Activated T-helper 1 cell treated with anti-CD3 and anti-CD28 coated beads, Interleukin-2, amount 50 U/mL, for 16 hours (primary cell): ENCODE measurements around the gene FBXO24.
A peak's percentile ranks its signal among the peaks of the same experiment; 100 is the strongest.
"Not testable (repeated sequence)": the region's sequence is repeated elsewhere in the genome, so short reads cannot be mapped to it uniquely, and the experiment has no call there.

Experiments used
- DNase-seq, 2 donors: peaks; one replicate each; pipeline ENCODE4 v3.0.0-alpha.2; 2020; ENCODE audit warnings: low read depth in 1 of 2, low spot score in 1 of 2

Gene FBXO24

GRCh38 chr7:100559127-100559526 is 27.0 kb upstream of the FBXO24 start:
- no peak for DNase-seq

- no peak for DNase-seq
These were observed 24.5 kb upstream of the FBXO24 start for GRCh38 chr7:100561491-100562194.

DNA sequence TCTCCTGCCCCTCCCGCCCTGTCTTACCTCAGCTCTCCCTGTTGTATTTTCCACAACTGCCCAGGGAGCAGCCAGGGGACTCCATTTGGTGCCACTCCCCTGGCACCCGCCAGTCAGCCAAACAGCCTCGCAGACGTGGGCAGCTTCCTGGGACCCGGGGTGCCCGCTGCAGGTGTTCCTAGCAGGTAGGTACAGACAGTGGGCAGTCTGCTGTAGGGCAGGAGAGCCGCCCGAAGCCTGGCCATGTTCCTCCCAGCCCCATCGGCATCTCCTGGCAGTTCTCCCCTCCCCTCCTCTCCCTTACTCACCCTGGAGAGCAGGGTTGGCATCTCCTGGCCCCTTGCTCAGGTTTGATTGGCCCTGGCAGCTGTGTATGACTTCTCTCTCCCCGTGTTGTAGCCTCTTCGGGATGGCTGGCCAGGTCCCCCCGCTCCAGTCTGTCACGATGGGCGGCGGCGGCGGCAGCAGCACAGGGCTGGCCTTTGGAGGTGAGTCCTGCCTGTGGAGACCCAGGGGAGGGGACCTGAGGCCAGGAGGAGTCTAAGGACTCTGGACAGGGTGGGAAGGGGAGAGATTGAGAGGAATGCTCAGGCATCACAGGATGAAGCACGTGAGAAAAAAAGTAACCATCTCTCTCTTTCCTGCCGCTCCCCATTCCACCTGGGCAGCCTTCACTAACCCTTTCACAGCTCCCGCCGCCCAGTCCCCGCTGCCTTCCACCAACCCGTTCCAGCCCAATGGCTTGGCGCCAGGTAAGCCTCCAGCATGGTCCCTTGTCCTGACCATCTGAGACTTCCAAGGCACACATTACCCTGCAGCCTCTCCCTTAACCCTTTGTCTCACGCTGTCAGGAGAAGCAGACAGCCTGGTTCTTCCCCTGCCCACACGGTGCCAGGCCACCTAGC is 23.7 kb upstream of the FBXO24 start:
- DNase-seq = no peak

DNA sequence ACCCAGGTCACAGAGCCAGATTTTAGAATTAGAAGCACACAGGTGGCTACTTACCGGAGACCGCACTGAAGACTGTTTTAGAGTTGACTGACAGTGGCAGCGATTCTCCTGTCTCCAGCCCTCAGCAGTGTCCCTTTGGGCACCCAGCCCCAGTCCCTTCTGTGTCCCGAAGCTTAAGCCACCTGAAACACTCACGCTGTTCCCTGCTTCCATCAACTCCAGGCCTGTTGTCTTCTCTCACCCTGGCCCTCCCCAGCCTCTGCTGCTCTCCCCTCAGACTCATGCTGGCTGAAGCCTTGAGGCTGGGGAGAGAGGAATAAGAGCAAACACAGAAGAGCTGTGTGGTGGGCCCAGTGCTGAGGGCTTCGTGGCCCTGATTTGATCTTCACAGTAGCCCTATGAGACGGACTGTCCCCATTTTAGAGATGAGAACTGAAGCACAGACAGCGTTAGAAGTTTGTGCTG is 23.0 kb upstream of the FBXO24 start:
- DNase-seq = no peak

GRCh38 chr7:100563809-100564400 is 22.2 kb upstream of the FBXO24 start:
- DNase-seq = peak; percentile 68 to 84

DNA sequence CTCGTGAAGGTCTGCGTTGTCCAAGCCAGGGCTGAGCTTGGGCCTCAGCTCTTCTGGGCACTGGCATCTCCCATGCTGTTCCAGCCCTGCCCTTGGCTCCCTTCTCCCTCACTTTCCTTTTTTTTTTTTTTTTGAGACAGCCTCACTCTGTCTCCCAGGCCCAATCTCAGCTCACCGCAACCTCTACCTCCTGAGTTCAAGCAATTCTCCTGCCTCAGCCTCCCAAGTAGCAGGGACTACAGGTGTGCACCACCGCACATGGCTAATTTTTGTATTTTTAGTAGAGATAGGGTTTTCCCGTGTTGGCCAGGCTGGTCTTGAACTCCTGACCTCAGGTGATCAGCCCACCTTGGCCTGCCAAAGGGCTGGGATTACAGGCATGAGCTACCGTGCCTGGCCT is 21.7 kb upstream of the FBXO24 start:
- DNase-seq = not testable (repeated sequence)

GRCh38 chr7:100565133-100565571 is 21.0 kb upstream of the FBXO24 start:
- no peak for DNase-seq

DNA sequence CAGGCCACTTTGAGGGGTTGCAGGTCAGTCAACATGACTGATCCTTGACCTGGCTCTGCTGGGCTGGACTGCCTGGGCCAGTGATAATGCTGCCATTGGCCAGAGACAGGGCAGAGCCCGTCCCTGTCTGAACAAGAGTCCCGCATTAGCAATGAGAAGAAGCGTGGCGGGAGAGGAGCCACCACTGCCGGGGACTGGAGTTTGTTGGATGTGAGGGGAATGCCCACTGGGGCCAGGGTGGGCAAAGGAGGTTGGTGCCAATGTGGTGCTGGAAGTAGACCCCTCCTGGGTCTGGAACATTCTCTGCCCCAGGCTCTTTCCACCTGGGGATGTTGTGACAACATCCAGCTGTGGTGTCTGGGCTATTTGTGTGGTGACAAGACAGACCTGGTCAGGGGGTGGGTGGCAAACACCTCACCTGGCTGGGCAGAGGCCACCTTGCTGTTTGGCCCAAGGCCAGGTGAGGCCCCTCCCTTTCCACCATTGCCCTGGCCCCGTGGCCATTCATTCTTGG is 20.1 kb upstream of the FBXO24 start:
- no peak for DNase-seq

GRCh38 chr7:100567031-100567730 is 18.9 kb upstream of the FBXO24 start:
- DNase-seq = no peak

DNA sequence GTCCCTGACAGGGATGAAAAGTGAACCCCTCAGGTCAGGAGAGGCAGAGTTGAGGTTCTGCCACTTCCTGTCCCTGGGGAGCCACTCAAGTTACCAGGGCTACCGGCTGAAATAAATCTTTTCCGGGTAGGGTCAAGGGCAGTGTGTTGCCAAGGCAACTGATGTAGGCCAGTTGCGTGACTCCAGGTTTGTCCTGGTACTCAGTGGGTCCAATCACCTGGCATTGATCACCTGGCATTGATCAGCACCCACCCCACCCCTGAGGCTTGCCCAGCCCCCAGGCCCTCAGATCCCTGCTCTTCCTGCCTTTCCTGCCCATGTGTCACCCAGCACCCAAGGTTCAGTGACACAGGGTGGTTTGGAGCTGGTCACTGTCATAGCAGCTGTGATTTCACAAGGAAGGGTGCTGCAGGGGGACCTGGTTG is 18.4 kb upstream of the FBXO24 start:
- no peak for DNase-seq

- DNase-seq = no peak
These were observed 17.8 kb upstream of the FBXO24 start for GRCh38 chr7:100568176-100568895.

GRCh38 chr7:100568896-100569844 is 17.0 kb upstream of the FBXO24 start:
- DNase-seq = peak in 1 of 2 donors; percentile 32

GRCh38 chr7:100570954-100571828 is 14.9 kb upstream of the FBXO24 start:
- DNase-seq = no peak

GRCh38 chr7:100571829-100572116 is 14.4 kb upstream of the FBXO24 start:
- no peak for DNase-seq

DNA sequence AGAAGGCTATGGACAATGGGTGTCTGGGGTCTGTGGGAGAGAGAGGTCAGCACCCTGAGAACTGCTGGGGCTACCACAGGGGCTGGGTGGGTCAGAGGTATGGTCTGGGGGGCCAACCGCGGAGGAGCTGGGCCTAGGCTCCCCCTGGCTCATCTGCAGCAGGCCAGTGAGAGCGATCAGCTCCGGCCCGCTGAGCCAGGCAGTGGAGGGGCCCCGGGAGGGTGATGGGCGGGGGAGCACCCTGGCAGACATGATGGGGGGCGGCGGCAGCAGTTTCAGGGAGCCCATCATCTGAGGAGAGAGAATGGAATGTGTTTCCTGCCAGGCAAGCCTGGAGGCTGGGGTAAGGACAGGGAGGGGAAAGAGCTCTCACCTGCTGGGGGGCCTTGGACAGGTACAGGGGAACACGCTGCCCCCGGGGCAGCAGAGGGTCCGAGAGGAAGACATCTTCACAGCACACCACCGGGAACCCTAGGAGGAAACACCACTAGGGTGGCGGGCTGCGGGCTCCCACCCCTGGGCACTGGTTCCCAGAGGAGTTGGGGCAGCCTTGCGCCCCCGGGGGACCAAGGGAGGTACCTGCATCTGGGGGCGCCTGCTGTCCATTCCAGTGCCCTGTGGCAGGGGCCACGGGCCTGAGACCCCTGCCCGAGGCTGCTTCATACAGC is 13.7 kb upstream of the FBXO24 start:
- DNase-seq = no peak

DNA sequence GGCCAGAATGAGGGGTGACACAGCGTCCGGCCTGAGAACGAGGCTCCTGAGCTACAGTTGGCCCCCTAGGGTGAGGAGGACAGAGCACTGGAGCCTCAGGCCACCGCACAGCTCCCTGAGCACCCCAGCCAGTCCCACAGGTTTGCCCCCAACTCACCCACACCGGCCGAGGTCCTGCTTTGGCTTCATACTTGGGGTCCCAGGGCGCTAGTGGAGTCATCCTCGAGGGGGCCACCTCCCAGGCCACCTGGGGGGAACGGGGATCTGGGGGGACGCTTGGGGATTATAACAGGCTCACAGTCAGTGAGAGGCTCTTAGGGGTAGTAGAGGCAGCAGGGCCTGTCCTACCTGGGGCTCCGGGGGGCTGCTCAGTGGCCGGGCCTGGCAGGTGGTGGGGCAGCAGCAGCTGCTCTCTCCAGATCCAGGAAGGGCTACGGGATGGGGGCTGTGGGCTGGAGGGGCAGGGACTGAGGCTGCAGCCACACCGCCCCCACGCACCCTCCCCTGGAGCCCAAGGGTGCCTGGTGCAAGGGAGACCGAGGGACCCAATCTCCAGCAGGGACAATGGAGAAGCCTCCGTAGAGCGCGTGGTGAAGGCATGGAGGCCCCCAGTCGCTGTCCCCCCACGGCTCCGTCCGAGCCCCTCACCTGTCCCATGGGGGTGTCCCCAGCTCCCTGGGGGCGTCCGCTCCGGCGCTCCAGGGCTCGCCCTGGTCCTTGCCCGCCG is 13.0 kb upstream of the FBXO24 start:
- DNase-seq = no peak

DNA sequence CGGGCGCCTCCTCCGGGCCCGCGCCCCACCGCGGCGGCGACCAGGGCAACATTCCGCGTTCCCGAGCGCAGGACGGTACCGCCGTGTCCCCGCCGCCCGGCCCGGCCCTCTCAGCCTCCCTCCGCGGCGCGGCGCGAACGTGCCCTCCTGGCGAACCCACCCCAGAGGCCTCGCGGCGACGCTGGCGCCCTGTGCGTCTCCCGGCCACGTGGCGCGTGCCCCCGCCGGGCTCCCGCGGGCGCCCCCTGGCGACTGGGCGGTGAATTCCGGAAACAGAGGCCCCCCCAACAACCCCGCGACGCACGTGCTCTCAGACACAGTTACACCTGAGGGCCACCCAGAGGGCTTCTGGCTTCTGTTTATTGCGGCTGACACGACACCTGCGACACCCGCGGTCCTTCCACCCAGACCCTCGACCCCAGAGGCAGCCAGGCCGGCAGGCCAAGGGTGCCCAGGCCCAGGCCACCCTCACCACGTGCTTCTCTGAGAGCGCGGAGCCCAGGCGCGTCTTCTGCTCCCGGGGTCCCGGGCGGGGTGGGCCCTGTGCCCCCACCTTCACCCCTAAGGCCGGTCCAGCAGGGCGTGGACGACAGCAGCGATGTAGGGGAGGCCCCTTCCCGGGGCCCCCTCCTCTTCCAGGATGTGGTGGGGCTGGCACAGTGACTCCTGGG is 12.3 kb upstream of the FBXO24 start, which contains the start of gene SAP25:
SAP25 (minus strand) TSS at position 210 of the 671 bp plus-strand sequence; CDS start at position 52, 158 bp downstream.
- no peak for DNase-seq
